Loucy (cell line): ENCODE measurements around the gene GTPBP6.

ENCODE experiments used
- CTCF ChIP-seq: fragments of 200-600 bp; sonication (generic); conservative IDR thresholded peaks from 2 replicates; pipeline ENCODE4 v1.5.1; 2014; ENCODE audit warnings: mild to moderate bottlenecking, antibody characterized with exemption, low read length
- EZH2phosphoT487 ChIP-seq: fragments of 200-600 bp; IDR thresholded peaks from 2 replicates; pipeline ENCODE4 v1.6.1; 2018; ENCODE audit warnings: antibody characterized with exemption, mild to moderate bottlenecking, moderate library complexity, borderline replicate concordance

DNA sequence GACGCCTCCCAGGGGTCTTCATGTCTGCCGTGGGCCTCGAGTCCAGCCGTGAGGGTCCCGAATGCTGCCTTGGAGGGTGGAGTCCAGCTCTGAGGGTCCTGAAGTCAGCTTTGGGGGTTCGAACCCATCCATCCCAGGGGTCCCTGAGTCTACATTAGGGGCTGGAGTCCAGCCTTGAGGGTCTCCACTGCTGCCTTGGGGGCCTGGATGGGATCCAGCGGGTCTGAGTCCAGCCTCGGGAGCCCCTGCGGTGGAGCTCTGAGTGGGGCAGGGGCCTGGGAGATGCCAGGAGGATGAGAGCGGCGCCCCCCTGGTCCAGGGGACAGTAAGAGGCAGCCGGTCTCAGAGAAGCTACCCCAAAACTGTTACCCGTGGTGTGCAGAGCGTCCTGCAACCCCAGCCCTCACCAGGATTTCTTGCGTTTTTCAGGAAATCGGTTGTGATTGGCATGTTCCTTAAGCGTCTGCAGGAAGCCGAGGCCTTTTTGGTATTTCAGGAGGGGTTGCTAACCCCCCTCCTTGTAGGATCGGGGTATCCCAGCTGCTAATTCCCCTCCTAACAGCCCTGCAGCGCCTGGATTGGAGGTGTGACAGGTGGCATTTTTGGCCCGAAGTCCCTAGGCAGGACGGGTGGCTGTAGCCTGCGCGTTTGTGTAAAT lies 1.7 kb upstream of the GTPBP6 start:
- TF ChIP-seq CTCF (no peak), EZH2phosphoT487 (no peak)
